ENCODE data around the gene LRRC4B.

Gene LRRC4B

DNA sequence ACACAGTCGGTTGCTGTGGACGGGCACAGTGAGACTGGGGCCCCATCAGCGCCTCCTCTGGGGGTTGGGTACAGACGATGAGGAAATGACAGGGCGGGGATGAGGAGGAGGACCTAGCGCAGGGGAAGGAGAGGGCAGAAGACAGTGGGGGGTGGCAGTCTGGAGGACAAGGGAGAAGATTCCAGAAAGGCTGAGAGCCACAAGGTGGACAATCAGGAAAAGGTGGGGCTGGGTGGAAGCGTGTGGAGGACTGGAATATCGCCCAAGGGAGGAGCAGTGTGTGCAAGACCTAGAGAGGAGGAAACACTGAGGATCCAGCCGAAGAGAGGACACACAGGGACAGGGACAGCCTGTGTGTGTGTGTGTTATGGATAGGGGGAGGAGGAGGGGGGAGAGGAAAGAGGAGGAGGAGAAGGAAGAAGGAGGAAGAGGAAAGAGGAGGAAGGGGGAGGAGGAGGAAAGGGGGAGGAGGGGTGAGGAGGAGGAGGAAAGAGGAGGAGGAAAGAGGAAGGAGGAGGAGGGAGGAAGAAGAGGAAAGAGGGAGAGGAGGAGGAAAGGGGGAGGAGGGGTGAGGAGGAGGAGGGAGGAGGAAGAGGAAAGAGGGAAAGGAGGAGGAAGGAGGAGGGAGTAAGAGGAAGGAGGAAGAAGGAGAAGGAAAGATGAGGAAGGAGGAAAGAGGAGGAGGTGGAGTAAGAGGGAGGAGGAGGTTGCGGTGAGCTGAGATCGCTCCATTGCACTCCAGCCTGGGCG is 75.8 kb downstream of the LRRC4B start:
- H3K4me3 ChIP-seq (ENCODE audit: low read depth, low read length) = no peak overlapping the region
- in situ Hi-C loops (cut with HindIII; ENCODE audit: low sequenced_read_pairs) = no loop called here
- TF ChIP-seq, protein P1, sequence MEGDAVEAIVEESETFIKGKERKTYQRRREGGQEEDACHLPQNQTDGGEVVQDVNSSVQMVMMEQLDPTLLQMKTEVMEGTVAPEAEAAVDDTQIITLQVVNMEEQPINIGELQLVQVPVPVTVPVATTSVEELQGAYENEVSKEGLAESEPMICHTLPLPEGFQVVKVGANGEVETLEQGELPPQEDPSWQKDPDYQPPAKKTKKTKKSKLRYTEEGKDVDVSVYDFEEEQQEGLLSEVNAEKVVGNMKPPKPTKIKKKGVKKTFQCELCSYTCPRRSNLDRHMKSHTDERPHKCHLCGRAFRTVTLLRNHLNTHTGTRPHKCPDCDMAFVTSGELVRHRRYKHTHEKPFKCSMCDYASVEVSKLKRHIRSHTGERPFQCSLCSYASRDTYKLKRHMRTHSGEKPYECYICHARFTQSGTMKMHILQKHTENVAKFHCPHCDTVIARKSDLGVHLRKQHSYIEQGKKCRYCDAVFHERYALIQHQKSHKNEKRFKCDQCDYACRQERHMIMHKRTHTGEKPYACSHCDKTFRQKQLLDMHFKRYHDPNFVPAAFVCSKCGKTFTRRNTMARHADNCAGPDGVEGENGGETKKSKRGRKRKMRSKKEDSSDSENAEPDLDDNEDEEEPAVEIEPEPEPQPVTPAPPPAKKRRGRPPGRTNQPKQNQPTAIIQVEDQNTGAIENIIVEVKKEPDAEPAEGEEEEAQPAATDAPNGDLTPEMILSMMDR (IDR thresholded peaks at IDR 0.05; ENCODE audit: low read depth, low read length, missing control alignments) = no peak
- DNase-seq (ENCODE audit: low read depth) = no peak

DNA sequence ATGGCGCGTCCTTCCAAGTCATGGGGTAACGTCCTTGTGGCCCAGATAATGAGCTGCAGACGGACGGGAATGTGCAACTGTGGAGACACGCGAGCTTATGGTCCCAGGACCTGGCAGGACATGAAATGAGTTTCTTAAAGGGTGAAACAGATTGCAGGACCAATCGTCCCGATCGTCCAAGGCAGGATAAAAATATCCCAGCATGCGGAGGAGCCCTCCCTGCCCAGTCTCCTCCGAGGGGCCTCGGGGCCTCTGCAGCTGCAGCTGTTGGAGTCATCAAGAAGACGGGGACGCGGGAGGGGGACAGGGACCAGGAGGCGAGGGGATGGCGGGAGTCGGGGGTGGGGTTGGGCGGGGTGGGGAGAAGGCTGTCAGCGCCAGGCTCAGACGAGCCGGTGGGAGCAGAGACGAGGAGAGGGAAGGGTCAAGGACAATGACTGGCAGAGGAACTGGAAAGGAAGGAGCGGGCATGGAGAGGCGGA is 77.2 kb downstream of the LRRC4B start:
- in situ Hi-C loops (cut with HindIII; ENCODE audit: low sequenced_read_pairs) = no loop called here
- DNase-seq (ENCODE audit: low read depth) = no peak
- TF ChIP-seq, protein P1 (IDR thresholded peaks at IDR 0.05; ENCODE audit: low read depth, low read length, missing control alignments) = no peak
- H3K4me3 ChIP-seq (ENCODE audit: low read depth, low read length) = no peak overlapping the region

DNA sequence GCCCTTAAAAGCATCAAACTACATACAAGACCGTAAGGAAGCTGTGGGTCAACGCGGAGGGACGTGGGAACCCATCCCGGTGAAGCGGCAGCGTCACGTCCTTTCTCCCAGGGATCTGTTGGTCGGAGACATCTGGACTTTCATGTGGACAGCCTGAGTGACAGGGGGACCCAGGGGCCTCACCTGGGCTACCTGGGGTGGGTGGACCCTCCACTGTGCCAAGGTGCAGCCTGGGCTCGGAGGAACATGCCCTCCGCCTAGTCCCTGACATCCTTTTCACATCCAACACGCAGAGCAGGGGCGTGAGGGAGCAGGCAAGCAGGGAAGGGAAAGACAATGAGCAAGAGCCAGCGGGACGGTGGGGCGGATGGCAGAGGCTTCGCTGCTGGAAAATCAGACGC is 77.8 kb downstream of the LRRC4B start:
- DNase-seq (ENCODE audit: low read depth) = no peak
- no peak overlapping the region for H3K4me3 ChIP-seq (ENCODE audit: low read depth, low read length)
- TF ChIP-seq, protein P1 (IDR thresholded peaks at IDR 0.05; ENCODE audit: low read depth, low read length, missing control alignments) = no peak
- in situ Hi-C loops (cut with HindIII; ENCODE audit: low sequenced_read_pairs) = no loop called here

DNA sequence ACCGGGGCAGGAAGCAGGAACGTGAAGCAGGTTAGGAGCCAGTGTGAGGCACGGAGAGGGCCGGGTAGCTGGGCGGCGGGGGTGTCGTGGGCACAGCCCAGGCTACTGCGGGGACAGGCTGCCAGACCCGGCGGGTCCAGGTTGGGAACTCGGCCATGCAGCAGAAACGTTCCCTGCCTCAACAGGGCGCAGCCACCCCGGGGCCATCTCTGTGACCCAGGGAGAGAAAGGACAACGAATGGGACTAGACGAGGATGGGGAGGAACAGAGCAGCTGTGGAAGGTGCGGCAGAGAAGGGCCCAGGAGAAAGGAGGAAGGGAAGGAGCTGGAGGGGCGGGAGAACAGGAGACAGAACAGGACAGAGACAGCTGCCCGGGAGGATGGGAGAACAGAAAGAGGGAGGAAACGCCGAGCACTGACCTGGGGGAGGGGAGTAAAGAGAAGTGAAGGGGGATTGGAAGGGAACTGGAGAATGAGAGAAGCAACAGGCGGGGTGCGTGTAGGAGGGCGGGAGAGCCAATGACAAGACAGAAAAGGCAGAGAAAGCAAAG is 78.7 kb downstream of the LRRC4B start:
- no peak overlapping the region for H3K4me3 ChIP-seq (ENCODE audit: low read depth, low read length)
- no peak for DNase-seq (ENCODE audit: low read depth)
- TF ChIP-seq, protein P1 (IDR thresholded peaks at IDR 0.05; ENCODE audit: low read depth, low read length, missing control alignments) = no peak
- in situ Hi-C loops (cut with HindIII; ENCODE audit: low sequenced_read_pairs) = no loop called here

DNA sequence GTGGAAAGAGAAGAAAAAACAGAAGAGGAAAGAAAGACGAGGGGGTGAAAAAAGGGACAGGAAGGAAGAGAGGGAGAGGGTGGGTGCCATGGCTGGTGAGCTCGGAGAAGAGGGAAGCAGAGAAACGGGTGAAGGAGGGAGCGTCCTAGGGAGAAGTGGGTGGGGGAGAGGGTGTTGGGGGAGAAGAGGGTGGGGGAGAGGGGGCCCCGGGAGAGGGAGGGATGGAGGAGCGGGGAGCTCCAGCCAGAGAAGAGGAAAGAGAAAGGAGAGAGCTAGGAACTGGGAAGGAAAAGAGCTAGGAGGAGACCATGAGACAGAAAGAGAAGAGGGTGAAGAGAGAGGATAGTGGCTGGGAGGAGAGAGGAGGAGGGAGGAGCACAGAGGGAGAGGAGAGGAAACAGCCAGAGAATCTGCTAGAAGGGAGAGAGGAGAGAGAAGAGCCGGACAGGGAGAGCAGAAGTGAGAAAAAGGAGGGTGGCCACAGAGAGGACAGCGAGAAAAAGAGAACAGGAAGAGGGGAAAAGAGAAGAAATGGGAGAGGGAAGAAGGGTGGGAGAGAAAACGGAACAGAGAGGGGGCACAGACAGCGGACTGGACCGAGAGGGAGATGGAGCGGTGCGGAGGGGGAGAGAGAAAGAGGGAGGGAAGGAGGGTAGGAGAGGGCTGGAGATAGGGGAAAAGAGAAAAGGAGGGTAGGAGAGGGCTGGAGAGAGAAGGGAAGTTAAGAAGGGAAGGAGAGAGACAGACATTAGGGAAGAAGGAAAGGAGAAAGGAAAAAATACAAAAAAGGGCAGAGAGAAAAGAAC is 79.6 kb downstream of the LRRC4B start:
- in situ Hi-C loops (cut with HindIII; ENCODE audit: low sequenced_read_pairs) = no loop called here
- no peak overlapping the region for H3K4me3 ChIP-seq (ENCODE audit: low read depth, low read length)
- TF ChIP-seq, protein P1 (IDR thresholded peaks at IDR 0.05; ENCODE audit: low read depth, low read length, missing control alignments) = no peak
- DNase-seq (ENCODE audit: low read depth) = no peak

DNA sequence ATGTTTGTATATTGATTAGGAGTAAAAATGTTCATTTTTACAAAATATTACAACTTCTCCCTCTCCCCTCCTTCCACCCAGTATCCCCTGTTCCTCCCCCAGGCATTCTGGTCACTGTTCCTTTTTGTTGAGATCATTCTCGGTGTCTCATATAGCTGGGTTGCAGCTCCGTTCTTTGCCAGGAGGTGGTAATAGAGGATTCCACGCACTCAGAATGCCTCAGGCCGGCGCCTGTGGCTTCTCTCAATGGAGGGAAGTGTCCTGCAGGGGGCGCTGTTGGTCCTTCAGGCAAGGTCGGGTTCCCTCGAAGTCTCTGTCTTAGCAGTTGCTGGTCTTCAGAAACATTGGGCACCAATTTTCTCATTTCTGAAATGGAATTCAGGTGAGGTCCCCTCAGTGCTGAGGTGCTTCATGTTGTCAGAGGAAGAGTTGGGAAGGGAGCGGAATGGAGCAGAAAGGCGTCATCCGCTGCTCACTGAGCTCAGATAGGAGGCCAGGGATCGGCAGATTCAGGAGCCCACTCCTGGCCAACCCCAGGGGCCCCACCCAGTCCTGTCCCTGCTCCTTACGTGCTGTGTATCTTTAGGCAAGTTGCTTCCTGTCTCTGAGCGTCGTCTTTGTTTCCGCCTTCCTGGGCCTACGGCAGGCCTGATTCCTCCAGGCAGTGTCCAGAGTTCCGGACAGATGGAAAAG is 81.3 kb downstream of the LRRC4B start:
- TF ChIP-seq, protein P1 (IDR thresholded peaks at IDR 0.05; ENCODE audit: low read depth, low read length, missing control alignments) = peak; percentile 50
- in situ Hi-C loops (cut with HindIII; ENCODE audit: low sequenced_read_pairs) = no loop called here
- no peak overlapping the region for H3K4me3 ChIP-seq (ENCODE audit: low read depth, low read length)
- DNase-seq (ENCODE audit: low read depth) = no peak
